H1 (cell line): ENCODE results near the gene TINAG. TPM values are rescaled to one million over a fixed set of nuclear protein-coding genes. Genes with fewer than 3 reads are reported as not detected.

ENCODE experiments used
- ATF3 ChIP-seq: IDR thresholded peaks from 2 replicates; pipeline ENCODE4 v1.6.1; 2011; ENCODE audit warnings: low read depth, mild to moderate bottlenecking, low read length; ENCODE audit not compliant: insufficient read depth
- FOSL1 ChIP-seq: IDR thresholded peaks from 2 replicates; pipeline ENCODE4 v1.6.1; 2011; ENCODE audit warnings: mild to moderate bottlenecking, low read depth, low read length, moderate library complexity; ENCODE audit not compliant: insufficient read depth
- POU5F1 ChIP-seq: IDR thresholded peaks from 2 replicates; pipeline ENCODE4 v1.6.1; 2011; ENCODE audit warnings: low read depth, mild to moderate bottlenecking, low read length, moderate library complexity
- SIN3A ChIP-seq, 2 experiments: IDR thresholded peaks in 1 of 2; conservative IDR thresholded peaks in 1 of 2; 2 replicates each; pipeline ENCODE4 v1.6.1; 2011 to 2012; ENCODE audit warnings: low read length in 2 of 2, improper control_type of control experiment in 1 of 2, low read depth in 1 of 2, mild to moderate bottlenecking in 1 of 2
- SRF ChIP-seq: IDR thresholded peaks from 2 replicates; pipeline ENCODE4 v1.6.1; 2011; ENCODE audit warnings: mild to moderate bottlenecking, low read depth, low read length, moderate library complexity
- polyA plus RNA-seq, 7 experiments: library from polyadenylated mRNA; depleted of rRNA in 3 of 7; stranded (reverse) in 5 of 7; unstranded in 2 of 7; fragments of >200 nt in 5 of 7; fragments of 200-250 nt in 2 of 7; gene quantifications; 1 replicate in 5 of 7; 2 replicates in 1 of 7; 4 replicates in 1 of 7; pipeline versions ENCODE4 v1.2.1 to v1.2.3, GENCODE V29; 2011 to 2013; ENCODE audit warnings: missing spikeins in 2 of 7, mixed read lengths in 2 of 7
- total RNA-seq: library from RNA; stranded (reverse); fragmentation: NEBNext Ultra II Directional; extraction: Animal tissue kit (Norgen Biotek cat#: 25700); gene quantifications from 2 replicates; pipeline ENCODE4 v1.2.1, GENCODE V29; 2021

TINAG gene
- total and polyA plus RNA-seq, 2 of the 8 experiments (the other 6 are each of a cell fraction or from before 2014, with no cell fraction given): not detected

GRCh38 chr6:54315656-54316055 is 7.4 kb downstream of the TINAG start (continued):
- TF ChIP-seq POU5F1 (no peak), SRF (no peak), ATF3 (no peak), FOSL1 (no peak), SIN3A (conservative IDR thresholded peaks at IDR 0.05 in 1 of 2, IDR thresholded peaks at IDR 0.05 in 1 of 2; ENCODE audit: low read depth in 1 of 2, low read length in 2 of 2) (no peak)
